OCI-M1 (cell line): Measurements from ENCODE around the gene GNAS-AS1.

Experiments used
- DNase-seq: peaks from one replicate; lab custom pipeline; 2025; lab: John Stamatoyannopoulos, UW

GNAS-AS1 gene

GRCh38 chr20:58886546-58886945 is 35.8 kb upstream of the GNAS-AS1 start:
- no peak for DNase-seq

- DNase-seq: no peak
Observed at GRCh38 chr20:58884966-58885365, 34.3 kb upstream of the GNAS-AS1 start.

- no peak for DNase-seq
Observed at GRCh38 chr20:58883241-58883691, 32.6 kb upstream of the GNAS-AS1 start.

- no peak for DNase-seq
Observed at GRCh38 chr20:58882704-58883089, 32.0 kb upstream of the GNAS-AS1 start.

- DNase-seq: peak; percentile 54
Observed at GRCh38 chr20:58880994-58881752, 30.5 kb upstream of the GNAS-AS1 start.

- no peak for DNase-seq
Observed at GRCh38 chr20:58880441-58880840, 29.7 kb upstream of the GNAS-AS1 start.

GRCh38 chr20:58878399-58878798 is 27.7 kb upstream of the GNAS-AS1 start:
- DNase-seq: no peak

GRCh38 chr20:58877976-58878360 is 27.3 kb upstream of the GNAS-AS1 start:
- DNase-seq: no peak

- DNase-seq: no peak
Observed at GRCh38 chr20:58877050-58877975, 26.6 kb upstream of the GNAS-AS1 start.

GRCh38 chr20:58876437-58876836 is 25.7 kb upstream of the GNAS-AS1 start:
- no peak for DNase-seq

- no peak for DNase-seq
Observed at GRCh38 chr20:58875541-58876134, 24.9 kb upstream of the GNAS-AS1 start.

GRCh38 chr20:58875111-58875510 is 24.4 kb upstream of the GNAS-AS1 start:
- DNase-seq: no peak

GRCh38 chr20:58874469-58874868 is 23.8 kb upstream of the GNAS-AS1 start:
- no peak for DNase-seq

- DNase-seq: no peak
Observed at GRCh38 chr20:58871533-58872102, 20.9 kb upstream of the GNAS-AS1 start.

GRCh38 chr20:58870293-58871014 is 19.8 kb upstream of the GNAS-AS1 start:
- DNase-seq: peak; percentile 65

- no peak for DNase-seq
Observed at GRCh38 chr20:58869662-58870227, 19.0 kb upstream of the GNAS-AS1 start.

- DNase-seq: no peak
Observed at GRCh38 chr20:58868795-58869194, 18.1 kb upstream of the GNAS-AS1 start.

GRCh38 chr20:58867211-58867610 is 16.5 kb upstream of the GNAS-AS1 start:
- DNase-seq: no peak

GRCh38 chr20:58865843-58866242 is 15.1 kb upstream of the GNAS-AS1 start:
- no peak for DNase-seq

- no peak for DNase-seq
Observed at GRCh38 chr20:58864346-58864745, 13.6 kb upstream of the GNAS-AS1 start.
